ENCODE data around the gene ELMO1. TPM values are rescaled to one million over a fixed set of nuclear protein-coding genes. Genes with fewer than 3 reads are reported as not detected.

The ELMO1 gene
- total and polyA plus RNA-seq, 2 of the 13 experiments (the other 11 are each of a cell fraction or from before 2014, with no cell fraction given) = 0.11 to 0.17 TPM

DNA sequence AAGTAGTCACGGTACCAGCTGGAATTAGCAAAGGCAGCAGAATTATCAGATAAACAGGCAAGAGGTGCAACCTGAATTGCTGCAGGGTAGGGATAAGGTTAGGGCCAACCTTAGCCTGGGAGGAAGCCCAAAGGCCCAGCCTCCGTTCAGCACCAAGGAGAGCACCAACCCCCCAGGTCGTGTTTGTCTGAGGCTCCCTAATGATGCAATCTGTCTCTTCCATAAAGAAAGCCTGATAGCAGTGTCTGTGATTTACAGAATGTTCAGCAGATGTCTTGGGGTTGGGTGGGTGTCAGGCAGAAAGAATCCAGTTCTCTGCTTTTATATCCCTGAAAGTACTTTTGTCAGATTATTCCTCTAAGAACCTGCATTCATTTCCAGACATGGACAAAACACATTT lies 396.0 kb downstream of the ELMO1 start (continued):
- TF ChIP-seq, protein P1, sequence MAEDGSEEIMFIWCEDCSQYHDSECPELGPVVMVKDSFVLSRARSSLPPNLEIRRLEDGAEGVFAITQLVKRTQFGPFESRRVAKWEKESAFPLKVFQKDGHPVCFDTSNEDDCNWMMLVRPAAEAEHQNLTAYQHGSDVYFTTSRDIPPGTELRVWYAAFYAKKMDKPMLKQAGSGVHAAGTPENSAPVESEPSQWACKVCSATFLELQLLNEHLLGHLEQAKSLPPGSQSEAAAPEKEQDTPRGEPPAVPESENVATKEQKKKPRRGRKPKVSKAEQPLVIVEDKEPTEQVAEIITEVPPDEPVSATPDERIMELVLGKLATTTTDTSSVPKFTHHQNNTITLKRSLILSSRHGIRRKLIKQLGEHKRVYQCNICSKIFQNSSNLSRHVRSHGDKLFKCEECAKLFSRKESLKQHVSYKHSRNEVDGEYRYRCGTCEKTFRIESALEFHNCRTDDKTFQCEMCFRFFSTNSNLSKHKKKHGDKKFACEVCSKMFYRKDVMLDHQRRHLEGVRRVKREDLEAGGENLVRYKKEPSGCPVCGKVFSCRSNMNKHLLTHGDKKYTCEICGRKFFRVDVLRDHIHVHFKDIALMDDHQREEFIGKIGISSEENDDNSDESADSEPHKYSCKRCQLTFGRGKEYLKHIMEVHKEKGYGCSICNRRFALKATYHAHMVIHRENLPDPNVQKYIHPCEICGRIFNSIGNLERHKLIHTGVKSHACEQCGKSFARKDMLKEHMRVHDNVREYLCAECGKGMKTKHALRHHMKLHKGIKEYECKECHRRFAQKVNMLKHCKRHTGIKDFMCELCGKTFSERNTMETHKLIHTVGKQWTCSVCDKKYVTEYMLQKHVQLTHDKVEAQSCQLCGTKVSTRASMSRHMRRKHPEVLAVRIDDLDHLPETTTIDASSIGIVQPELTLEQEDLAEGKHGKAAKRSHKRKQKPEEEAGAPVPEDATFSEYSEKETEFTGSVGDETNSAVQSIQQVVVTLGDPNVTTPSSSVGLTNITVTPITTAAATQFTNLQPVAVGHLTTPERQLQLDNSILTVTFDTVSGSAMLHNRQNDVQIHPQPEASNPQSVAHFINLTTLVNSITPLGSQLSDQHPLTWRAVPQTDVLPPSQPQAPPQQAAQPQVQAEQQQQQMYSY (CRISPR knock-in tag; IDR thresholded peaks at IDR 0.05) = peak; percentile 37; the same call in 1 of the 2 replicates
- TF ChIP-seq PHF5A (CRISPR knock-in tag; IDR thresholded peaks at IDR 0.05; ENCODE audit: low read depth, unreplicated experiment) = no peak
- no peak for TF ChIP-seq ZFP90 (CRISPR knock-in tag; IDR thresholded peaks at IDR 0.05; ENCODE audit: borderline replicate concordance)
- no peak for TF ChIP-seq FOXP1 (IDR thresholded peaks at IDR 0.05)
- no peak; the same call in 1 of the 2 replicates for TF ChIP-seq FOXP1 (CRISPR knock-in tag; IDR thresholded peaks at IDR 0.05)
- peak; percentile 47; the same call in 1 of the 2 replicates for TF ChIP-seq ZNF138 (CRISPR knock-in tag; IDR thresholded peaks at IDR 0.05; ENCODE audit: low read depth)
- no peak for TF ChIP-seq NCOA5 (CRISPR knock-in tag; IDR thresholded peaks at IDR 0.05)
- TF ChIP-seq ZFP82 (CRISPR knock-in tag; IDR thresholded peaks at IDR 0.05; ENCODE audit: borderline replicate concordance) = no peak
- TF ChIP-seq ATF1 (CRISPR knock-in tag; IDR thresholded peaks at IDR 0.05) = no peak
- no peak for TF ChIP-seq RXRA (CRISPR knock-in tag; IDR thresholded peaks at IDR 0.05)
- peak; percentile 78 for TF ChIP-seq RARA (CRISPR knock-in tag; IDR thresholded peaks at IDR 0.05)
- TF ChIP-seq SUZ12 (IDR thresholded peaks at IDR 0.05; ENCODE audit: low read depth, low read length) = no peak
- TF ChIP-seq, protein P2, sequence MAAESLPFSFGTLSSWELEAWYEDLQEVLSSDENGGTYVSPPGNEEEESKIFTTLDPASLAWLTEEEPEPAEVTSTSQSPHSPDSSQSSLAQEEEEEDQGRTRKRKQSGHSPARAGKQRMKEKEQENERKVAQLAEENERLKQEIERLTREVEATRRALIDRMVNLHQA (CRISPR knock-in tag; IDR thresholded peaks at IDR 0.05) = no peak
- no peak for TF ChIP-seq FOXM1 (CRISPR knock-in tag; IDR thresholded peaks at IDR 0.05)
- TF ChIP-seq, protein P3, sequence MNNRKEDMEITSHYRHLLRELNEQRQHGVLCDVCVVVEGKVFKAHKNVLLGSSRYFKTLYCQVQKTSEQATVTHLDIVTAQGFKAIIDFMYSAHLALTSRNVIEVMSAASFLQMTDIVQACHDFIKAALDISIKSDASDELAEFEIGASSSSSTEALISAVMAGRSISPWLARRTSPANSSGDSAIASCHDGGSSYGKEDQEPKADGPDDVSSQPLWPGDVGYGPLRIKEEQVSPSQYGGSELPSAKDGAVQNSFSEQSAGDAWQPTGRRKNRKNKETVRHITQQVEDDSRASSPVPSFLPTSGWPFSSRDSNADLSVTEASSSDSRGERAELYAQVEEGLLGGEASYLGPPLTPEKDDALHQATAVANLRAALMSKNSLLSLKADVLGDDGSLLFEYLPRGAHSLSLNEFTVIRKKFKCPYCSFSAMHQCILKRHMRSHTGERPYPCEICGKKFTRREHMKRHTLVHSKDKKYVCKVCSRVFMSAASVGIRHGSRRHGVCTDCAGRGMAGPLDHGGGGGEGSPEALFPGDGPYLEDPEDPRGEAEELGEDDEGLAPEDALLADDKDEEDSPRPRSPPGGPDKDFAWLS (CRISPR knock-in tag; IDR thresholded peaks at IDR 0.05; ENCODE audit: borderline replicate concordance) = no peak
- no peak for TF ChIP-seq ZNF530 (CRISPR knock-in tag; IDR thresholded peaks at IDR 0.05; ENCODE audit: low read depth)
- no peak for TF ChIP-seq RNF2 (conservative IDR thresholded peaks at IDR 0.05; ENCODE audit: low read depth)
- TF ChIP-seq, protein P4, sequence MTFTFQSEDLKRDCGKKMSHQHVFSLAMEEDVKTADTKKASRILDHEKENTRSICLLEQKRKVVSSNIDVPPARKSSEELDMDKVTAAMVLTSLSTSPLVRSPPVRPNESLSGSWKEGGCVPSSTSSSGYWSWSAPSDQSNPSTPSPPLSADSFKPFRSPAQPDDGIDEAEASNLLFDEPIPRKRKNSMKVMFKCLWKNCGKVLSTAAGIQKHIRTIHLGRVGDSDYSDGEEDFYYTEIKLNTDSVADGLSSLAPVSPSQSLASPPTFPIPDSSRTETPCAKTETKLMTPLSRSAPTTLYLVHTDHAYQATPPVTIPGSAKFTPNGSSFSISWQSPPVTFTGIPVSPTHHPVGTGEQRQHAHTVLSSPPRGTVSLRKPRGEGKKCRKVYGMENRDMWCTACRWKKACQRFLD (CRISPR knock-in tag; IDR thresholded peaks at IDR 0.05; ENCODE audit: borderline replicate concordance) = no peak
- TF ChIP-seq NONO (IDR thresholded peaks at IDR 0.05) = no peak
- no peak for TF ChIP-seq NONO (CRISPR knock-in tag; conservative IDR thresholded peaks at IDR 0.05)
- TF ChIP-seq MYNN (CRISPR knock-in tag; IDR thresholded peaks at IDR 0.05; ENCODE audit: low read depth) = peak; percentile 95; the same call in 1 of the 2 replicates
- no peak for TF ChIP-seq ZNF101 (CRISPR knock-in tag; IDR thresholded peaks at IDR 0.05; ENCODE audit: borderline replicate concordance, low read depth)
- TF ChIP-seq XBP1 (CRISPR knock-in tag; IDR thresholded peaks at IDR 0.05) = peak; percentile 90; the same call in 1 of the 2 replicates
- TF ChIP-seq KDM5B (CRISPR knock-in tag; IDR thresholded peaks at IDR 0.05; ENCODE audit: borderline replicate concordance) = no peak

All from HepG2 (cell line).